Activated B cell treated with CpG ODN at 0.5 μM for 24 hours (primary cell): ENCODE measurements around the gene OR6C2. TPM values are rescaled to one million over a fixed set of nuclear protein-coding genes. Genes with fewer than 3 reads are reported as not detected.

ENCODE experiments used
- ATAC-seq: fragments of 200-7000 bp; cut with Tn5 transposase; one replicate; pipeline ENCODE4 v1.10.0; 2021; ENCODE audit warnings: low read depth, mild to moderate bottlenecking, moderate library complexity
- CTCF ChIA-PET: fragments of 350-600 bp; sonication (Branson Sonifier 250); formaldehyde crosslinking; loops from one replicate; lab custom pipeline; 2021; ENCODE audit warnings: antibody characterized with exemption; lab: Charles Lee
- POLR2A ChIA-PET: fragments of 350-600 bp; sonication (Branson Sonifier 250); formaldehyde crosslinking; loops from one replicate; lab custom pipeline; 2021; ENCODE audit warnings: antibody characterized with exemption; lab: Charles Lee
- DNase-seq: peaks from one replicate; pipeline ENCODE4 v3.0.0; 2022
- H3K27ac Mint-ChIP-seq: one replicate; pipeline ENCODE4 v1.8.0; 2020; ENCODE audit warnings: mixed read lengths
- H3K27me3 Mint-ChIP-seq: one replicate; pipeline ENCODE4 v1.8.0; 2021; ENCODE audit warnings: mixed read lengths
- H3K36me3 Mint-ChIP-seq: one replicate; pipeline ENCODE4 v1.8.0; 2021; ENCODE audit warnings: low read depth, mixed read lengths
- H3K4me1 Mint-ChIP-seq: one replicate; pipeline ENCODE4 v1.8.0; 2021; ENCODE audit warnings: mixed read lengths
- H3K4me3 Mint-ChIP-seq: one replicate; pipeline ENCODE4 v1.8.0; 2020; ENCODE audit warnings: mild to moderate bottlenecking, mixed read lengths
- H3K9me3 Mint-ChIP-seq: one replicate; pipeline ENCODE4 v1.8.0; 2020; ENCODE audit warnings: mixed read lengths
- CTCF ChIP-seq: fragments of 200-600 bp; IDR thresholded peaks from one replicate; pipeline ENCODE4 v1.8.0; 2022; ENCODE audit warnings: antibody characterized with exemption, mild to moderate bottlenecking
- intact Hi-C: fragments of 100-400 bp; cut with micrococcal nuclease; formaldehyde crosslinking; loops from one replicate; pipeline ENCODE4 v1.15.1; 2024
- total RNA-seq: library from RNA; stranded (reverse); gene quantifications from 2 replicates; pipeline ENCODE4 v1.2.3, GENCODE V29; 2022

The OR6C2 gene
- total RNA-seq, 1 donor from 2014 or later = not detected

- H3K9me3 Mint-ChIP-seq = no peaks in the 10 kb centered on the region
- peaks cover 11% of the 10 kb centered on the region for H3K4me1 Mint-ChIP-seq
- ChIA-PET POLR2A (no interaction called here), CTCF (no interaction called here)
- no peak overlapping the region for H3K4me3 Mint-ChIP-seq
- intact Hi-C loops = no loop called here
- DNase-seq = no peak
- no peak overlapping the region for H3K27ac Mint-ChIP-seq
- no peaks in the 10 kb centered on the region for H3K36me3 Mint-ChIP-seq
- peaks cover 2% of the 10 kb centered on the region for H3K27me3 Mint-ChIP-seq
- no peak for ATAC-seq
- TF ChIP-seq CTCF = no peak
These were observed 55.4 kb downstream of the OR6C2 start for GRCh38 chr12:55499231-55499630.

GRCh38 chr12:55499810-55500252 lies 56.0 kb downstream of the OR6C2 start:
- no peak overlapping the region for H3K4me3 Mint-ChIP-seq
- H3K27me3 Mint-ChIP-seq = peaks cover 2% of the 10 kb centered on the region
- no peak for TF ChIP-seq CTCF
- ATAC-seq (no peak), DNase-seq (no peak)
- peaks cover 11% of the 10 kb centered on the region for H3K4me1 Mint-ChIP-seq
- no peaks in the 10 kb centered on the region for H3K36me3 Mint-ChIP-seq
- intact Hi-C loops = no loop called here
- POLR2A ChIA-PET = no interaction called here
- H3K9me3 Mint-ChIP-seq = no peaks in the 10 kb centered on the region
- H3K27ac Mint-ChIP-seq = no peak overlapping the region
- CTCF ChIA-PET = no interaction called here

DNA sequence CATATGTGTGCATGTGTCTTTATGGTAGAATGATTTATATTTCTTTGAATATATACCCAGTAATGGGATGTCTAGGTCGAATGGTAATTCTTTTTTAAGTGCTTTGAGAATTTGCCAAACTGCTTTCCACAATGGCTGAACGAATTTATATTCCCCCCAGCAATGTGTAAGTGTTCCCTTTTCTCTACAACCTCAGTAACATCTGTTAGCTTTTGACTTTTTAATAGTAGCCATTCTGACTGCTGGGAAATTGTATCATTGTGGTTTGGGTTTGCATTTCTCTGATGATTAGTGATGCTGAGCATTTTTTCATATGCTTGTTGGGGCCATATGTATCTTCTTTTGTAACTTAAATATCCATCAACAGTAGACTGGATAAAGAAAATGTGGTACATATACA lies 57.7 kb downstream of the OR6C2 start:
- Mint-ChIP-seq H3K9me3 (no peaks in the 10 kb centered on the region), H3K27me3 (no peaks in the 10 kb centered on the region), H3K27ac (no peak overlapping the region), H3K4me1 (peaks cover 11% of the 10 kb centered on the region), H3K4me3 (no peak overlapping the region), H3K36me3 (no peaks in the 10 kb centered on the region)
- no peak for TF ChIP-seq CTCF
- ChIA-PET CTCF (no interaction called here), POLR2A (no interaction called here)
- no peak for ATAC-seq
- no peak for DNase-seq
- intact Hi-C loops = no loop called here

Other genes starting within 250 kb of the OR6C2 start
- gene OR10A7, start 223.1 kb upstream of the OR6C2 start, total RNA-seq = not detected in 2 replicates
- gene OR6C74, start 199.5 kb upstream of the OR6C2 start, total RNA-seq = not detected in 2 replicates
- not detected in 2 replicates for gene OR6C6, start 147.5 kb upstream of the OR6C2 start, total RNA-seq
- gene OR6C1, start 129.7 kb upstream of the OR6C2 start, total RNA-seq = not detected in 2 replicates
- not detected in 2 replicates for gene OR6C3, start 113.3 kb upstream of the OR6C2 start, total RNA-seq
- gene OR6C75, start 81.1 kb upstream of the OR6C2 start, total RNA-seq = not detected in 2 replicates
- gene OR6C65, start 43.5 kb upstream of the OR6C2 start, total RNA-seq = not detected in 2 replicates
- not detected in 2 replicates for gene OR6C76, start 17.8 kb upstream of the OR6C2 start, total RNA-seq
- gene OR6C70, start 26.1 kb downstream of the OR6C2 start, total RNA-seq = not detected in 2 replicates
- gene OR6C68, start 48.3 kb downstream of the OR6C2 start, total RNA-seq = not detected in 2 replicates
- gene OR6C4, start 105.5 kb downstream of the OR6C2 start, total RNA-seq = not detected in 2 replicates
- gene OR2AP1, start 128.4 kb downstream of the OR6C2 start, total RNA-seq = 0.32 TPM in 1 of 2 replicates, not detected in the other
- not detected in 2 replicates for gene OR10P1, start 192.8 kb downstream of the OR6C2 start, total RNA-seq